Activated CD4-positive, alpha-beta T cell treated with anti-CD3 and anti-CD28 coated beads, Interleukin-2, amount 50 U/mL, for 1 hour (primary cell): ENCODE results near the gene TRIM9.

Source experiments
- DNase-seq: peaks from one replicate; pipeline ENCODE4 v3.0.0-alpha.2; 2020

TRIM9 gene

GRCh38 chr14:51093371-51094281 is 1.3 kb downstream of the TRIM9 start:
- peak; percentile 48 for DNase-seq

DNA sequence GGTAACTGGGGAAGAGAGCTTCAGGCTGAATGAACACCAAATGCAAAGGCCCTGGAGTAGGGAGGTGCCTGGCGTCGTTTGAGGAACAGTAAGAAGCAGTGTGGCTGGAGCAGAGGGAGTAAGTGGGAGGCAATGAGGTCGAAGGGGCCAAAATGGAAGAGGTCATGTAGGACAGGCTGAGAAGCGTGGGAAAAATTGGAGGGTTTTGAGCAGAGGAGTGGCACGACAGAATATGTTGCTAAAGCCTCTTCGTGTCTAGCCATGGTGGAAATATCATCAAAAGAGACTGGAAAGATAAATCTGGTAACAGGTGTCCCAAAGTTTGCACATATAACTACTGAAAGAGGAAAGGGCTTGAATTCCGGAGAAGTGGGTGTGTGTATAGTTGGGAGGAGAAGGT is 1.9 kb downstream of the TRIM9 start:
- no peak for DNase-seq

DNA sequence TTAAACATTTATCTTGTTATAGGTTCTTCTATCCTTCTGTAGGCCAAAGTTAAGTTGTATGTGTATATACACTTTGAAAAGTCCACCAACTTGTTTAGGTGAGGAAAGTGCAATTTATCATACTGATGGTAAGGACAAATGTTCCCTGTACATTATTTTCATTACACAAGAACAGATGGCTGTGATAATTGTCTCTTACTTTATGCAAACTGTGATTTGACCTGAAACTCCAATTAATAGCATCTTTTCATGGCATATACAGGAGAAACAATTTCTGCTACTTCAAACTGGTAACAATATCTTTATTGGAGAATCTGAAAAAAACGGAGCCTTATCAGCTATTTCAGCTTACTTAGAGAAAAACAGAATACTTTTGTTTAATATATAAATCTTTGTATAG is 5.6 kb downstream of the TRIM9 start:
- DNase-seq, result no peak

DNA sequence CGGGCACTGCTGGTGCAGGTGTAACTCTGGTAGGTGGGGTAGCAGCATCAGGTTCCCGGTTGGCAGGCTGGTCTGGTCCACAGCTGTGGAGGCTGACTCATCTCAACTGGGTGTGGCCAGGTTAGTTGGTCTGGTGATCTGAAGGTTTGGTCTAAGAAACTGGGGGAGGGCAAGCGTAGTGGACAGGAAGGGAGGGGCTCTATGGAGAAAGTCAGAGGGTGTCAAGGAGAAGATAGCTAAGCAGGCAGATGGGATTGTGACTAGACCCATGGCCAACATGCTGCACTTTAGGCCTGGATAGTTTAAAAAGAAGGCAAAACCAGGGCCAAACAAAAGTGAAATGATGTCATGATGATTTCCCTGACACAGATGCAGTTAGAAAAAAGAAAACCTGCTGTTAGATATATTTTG is 7.9 kb downstream of the TRIM9 start:
- DNase-seq, result no peak

DNA sequence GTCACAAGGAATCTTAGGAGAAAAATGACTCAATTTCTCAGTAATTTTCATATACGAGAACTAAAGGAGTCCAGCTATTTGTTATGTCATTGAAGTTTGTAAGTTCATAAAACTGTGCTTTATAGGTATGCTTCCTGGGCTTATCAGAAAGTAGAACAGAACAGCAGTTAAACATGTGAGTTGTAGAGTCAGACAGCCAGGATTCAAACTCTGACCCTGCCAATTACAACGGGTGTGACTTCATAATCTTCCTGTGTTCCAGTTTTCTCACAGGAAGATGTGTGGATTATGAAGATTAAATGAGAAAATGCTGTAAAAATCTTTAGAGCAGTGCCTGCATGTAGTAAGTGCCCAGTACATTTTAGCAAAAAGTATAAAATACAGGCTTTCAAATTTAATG is 8.9 kb downstream of the TRIM9 start:
- DNase-seq, result no peak

DNA sequence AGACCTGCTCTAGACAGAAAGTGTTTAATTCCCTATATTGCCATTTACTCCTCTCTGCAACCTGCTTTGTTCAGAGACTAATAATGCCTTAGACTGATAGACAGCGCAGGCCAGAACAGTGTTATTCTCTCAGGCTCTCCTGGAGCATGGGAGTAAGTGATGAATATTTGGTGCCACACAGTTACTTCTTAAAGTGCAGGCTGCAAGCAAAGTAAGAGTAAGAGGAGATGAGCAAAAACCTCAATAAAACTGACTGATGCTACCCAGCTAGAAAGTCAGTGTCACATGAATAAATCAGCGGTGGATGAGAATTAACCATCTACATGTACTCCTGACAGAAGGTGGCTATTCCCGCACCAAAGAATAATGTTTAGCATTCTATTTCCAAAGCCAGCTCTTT is 9.9 kb downstream of the TRIM9 start:
- no peak for DNase-seq

GRCh38 chr14:51084507-51084906 is 10.4 kb downstream of the TRIM9 start:
- DNase-seq, result no peak

DNA sequence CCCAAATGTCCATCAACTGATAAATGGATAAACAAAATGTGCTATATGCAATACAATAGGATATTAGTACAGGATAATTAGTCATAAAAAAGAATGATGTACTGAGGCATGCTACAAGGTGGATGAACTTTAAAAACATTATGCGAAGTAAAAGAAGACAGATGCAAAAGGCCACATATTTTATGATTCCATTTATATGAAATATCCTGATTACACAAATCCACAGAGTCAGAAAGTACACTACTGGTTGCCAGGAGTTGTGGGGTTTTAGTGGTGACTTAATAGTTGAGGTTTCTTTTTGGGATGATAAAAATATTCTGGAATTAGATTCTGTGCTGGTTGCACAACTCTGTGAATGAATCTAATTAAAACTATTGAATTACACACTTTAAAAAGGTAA is 12.6 kb downstream of the TRIM9 start:
- DNase-seq, result no peak

GRCh38 chr14:51081712-51082111 is 13.2 kb downstream of the TRIM9 start:
- no peak for DNase-seq

GRCh38 chr14:51081209-51081608 is 13.7 kb downstream of the TRIM9 start:
- no peak for DNase-seq

- no peak for DNase-seq
Measured at GRCh38 chr14:51080645-51081044, 14.3 kb downstream of the TRIM9 start.

- DNase-seq, result no peak
Measured at GRCh38 chr14:51079489-51079888, 15.4 kb downstream of the TRIM9 start.

DNA sequence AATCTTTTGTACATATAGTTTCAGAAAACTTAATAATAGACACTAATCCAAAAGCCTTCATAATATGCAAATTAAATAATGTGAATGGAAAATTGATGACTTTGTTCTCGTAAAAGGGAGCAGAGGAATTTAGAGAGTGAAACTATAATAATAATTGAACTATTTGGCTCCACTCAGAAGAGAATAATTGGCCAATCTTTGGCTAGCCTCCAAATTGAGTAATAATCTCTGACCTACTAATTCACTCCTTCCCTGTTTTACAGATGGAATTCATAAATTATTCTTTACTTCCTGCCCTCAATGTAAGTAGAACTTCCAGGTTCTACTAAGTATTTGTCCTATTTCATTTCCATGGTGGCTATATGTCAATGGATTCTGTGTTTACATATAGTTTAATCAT is 15.8 kb downstream of the TRIM9 start:
- no peak for DNase-seq

DNA sequence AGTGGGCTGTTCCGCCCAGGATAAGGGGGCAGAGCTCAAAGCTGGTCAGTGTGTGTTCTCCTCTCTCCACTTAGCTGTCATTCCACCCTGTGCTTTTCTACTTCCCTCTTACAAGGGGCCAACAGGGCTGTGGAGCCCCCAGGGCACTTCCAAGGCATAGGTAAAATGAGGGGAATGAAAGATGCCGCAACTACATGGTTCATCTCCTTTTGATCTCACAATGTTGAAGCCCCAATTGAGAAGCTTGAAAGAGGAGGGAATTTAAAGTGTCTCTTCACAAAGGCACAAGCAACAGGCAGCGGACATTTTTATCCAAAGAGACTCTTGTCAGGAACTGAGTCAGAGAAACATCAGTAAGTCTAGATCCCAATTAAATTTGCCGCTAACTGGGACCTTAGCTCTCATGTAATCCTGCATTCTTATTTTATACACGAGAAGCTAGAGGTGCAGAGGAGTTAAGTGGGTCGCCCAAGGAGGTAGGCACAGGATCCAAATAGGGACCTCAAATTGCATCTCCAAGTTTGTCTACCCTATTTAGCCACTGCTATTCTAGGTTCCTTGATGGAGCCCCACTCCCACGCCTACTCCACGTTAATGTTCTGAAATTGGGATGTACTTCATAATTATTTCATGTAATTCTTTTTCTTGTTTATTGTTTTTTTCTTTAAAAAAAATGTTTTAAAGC is 20.1 kb downstream of the TRIM9 start:
- no peak for DNase-seq

- no peak for DNase-seq
Measured at GRCh38 chr14:51073731-51074130, 21.2 kb downstream of the TRIM9 start.

GRCh38 chr14:51072976-51073375 is 21.9 kb downstream of the TRIM9 start:
- no peak for DNase-seq

DNA sequence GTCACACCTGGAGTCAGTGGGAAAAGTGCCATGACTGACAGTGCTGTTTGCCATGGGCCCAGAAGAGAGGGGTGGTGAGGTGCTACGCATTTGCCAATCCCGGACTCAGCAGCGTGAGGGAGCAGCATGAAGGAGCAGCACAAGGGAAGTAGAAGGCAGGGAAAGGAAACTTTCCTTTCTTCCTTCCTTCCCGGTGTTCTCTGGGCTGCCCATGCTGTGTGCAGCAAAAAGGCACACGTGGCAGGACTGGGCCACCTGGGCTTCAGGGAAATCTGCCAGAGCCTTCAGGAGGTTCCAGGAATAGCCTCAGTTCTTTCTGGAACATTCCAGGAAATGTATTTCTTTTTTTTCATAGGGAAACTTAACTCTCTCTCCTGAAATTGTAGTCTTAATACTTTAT is 23.0 kb downstream of the TRIM9 start:
- no peak for DNase-seq

GRCh38 chr14:51070726-51071125 is 24.2 kb downstream of the TRIM9 start:
- DNase-seq, result no peak

DNA sequence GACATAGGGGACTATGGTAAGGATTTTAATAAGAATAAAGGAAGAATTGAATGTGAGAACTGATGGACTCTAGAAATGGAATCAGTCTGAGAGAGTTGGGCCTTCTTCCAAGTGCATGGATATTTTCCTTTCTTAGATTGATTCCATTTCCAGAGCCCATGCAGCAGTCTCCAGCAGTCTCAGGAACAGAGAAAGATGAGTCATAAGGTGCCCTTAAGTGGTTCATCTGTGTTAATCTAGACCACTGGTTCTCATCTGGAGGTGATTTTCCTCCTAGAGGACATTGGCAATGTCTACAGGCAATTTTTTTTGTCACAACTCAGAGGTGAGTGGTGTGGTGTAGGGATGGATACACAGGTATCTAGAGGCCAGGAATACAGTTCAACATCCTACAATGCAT is 25.9 kb downstream of the TRIM9 start:
- no peak for DNase-seq

DNA sequence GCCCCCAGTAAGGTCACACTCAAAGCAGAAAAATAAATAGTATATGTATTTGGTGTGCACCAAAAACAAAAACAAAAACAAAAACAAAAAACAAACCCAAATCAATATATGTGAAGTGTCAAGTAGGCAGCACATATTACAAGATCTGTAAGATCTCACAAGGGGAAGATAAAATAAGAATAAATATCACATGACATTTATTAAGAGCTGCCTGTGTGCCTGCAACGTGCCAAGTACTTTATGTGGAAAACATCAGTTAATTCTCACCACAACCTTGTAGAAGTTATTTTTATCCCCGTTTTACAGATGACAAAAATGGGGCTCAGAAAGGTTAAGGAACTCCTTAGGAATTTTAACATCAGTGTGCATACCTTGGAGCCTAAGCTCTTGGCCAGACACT is 26.6 kb downstream of the TRIM9 start:
- DNase-seq, result no peak

DNA sequence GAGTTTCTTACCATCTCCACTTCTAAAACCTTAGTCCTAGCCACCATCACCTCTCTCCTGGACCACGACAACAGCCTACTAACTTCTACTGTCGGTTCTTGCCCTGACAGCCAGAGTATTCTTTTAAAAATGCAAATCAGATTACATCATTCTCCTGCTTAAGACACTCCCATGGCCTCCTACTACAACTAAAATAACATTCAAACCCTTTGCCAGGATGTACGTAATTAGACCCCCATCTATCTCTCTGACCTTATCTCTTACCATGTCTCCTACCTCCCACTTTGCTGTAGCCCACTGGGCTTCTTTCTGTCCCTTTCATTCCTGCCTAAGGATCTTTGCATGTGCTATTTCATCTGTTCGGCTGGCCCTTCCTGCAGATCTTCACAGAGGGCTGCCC is 27.6 kb downstream of the TRIM9 start:
- no peak for DNase-seq

GRCh38 chr14:51066576-51066975 is 28.3 kb downstream of the TRIM9 start:
- DNase-seq, result no peak

DNA sequence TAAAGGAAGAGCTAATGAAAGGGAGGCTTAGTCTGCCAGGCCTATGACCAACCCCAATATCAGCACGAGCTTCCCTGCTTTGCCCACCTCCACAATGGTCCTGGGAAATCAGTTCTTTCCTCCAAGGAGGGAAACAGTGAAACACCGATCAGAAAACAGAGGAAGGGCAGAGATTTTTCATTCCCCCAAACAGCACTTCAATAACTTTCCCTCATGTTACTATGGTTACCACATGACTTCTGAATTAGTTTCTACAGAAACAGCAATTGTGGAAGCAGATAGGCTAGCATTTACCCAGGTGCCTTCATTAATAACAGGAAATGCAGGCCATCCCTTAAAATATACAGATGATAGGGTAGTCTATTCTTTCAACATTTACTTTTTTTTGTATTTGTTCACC is 35.9 kb downstream of the TRIM9 start:
- no peak for DNase-seq

DNA sequence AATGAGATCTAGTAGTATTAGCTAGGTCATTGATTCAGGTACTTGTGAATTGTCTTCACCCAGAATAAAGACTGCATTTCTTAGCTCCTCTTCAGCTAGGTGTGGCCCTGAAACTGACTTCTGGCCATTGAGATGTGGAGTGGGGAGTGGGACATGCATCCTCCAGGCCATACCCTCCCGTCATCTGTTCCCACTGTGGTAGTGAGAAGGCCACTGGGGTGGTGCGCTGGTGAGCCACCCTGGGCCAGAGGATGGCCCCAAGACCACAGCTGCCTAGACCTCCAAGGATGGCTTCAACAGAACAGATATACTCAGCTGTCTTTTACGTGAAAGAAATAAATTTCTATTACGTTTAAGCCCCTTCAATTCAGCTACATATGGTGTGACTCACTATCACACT is 36.5 kb downstream of the TRIM9 start:
- no peak for DNase-seq

DNA sequence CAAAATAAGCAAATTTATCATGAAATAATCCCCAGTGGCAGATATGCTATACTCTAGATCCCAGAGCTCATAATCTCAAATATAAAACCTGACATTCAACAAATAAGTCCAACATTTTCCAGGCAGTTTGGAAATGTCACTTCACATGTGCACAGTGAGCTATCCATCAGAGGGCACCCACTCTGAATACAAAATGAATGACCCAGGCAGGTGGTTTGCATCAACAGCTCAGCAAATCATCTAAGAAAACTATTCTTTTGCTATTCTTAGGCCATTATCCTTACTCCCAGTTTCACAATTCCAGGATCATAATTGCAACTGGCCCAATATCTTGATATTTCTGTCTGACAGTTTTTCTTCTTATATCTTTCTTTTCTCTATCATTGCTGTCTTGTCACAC is 38.5 kb downstream of the TRIM9 start:
- DNase-seq, result no peak
